HEK293 (cell line): Measurements from ENCODE around the gene TEX28.

Source experiments
- CTCF ChIP-seq: fragments of 450-650 bp; formaldehyde crosslinking; IDR thresholded peaks from 2 replicates; pipeline ENCODE4 v1.5.1; 2016; ENCODE audit warnings: missing biosample characterization, missing genetic modification characterization
- GLI4 ChIP-seq: fragments of 450-650 bp; formaldehyde crosslinking; IDR thresholded peaks from 2 replicates; pipeline ENCODE4 v1.5.1; 2016; ENCODE audit warnings: missing biosample characterization, missing genetic modification characterization
- HOXD13 ChIP-seq: sonication (generic); formaldehyde crosslinking; IDR thresholded peaks from 2 replicates; pipeline ENCODE4 v1.8.0; 2022; ENCODE audit warnings: missing genetic modification reagents, borderline replicate concordance
- REST ChIP-seq: fragments of 450-650 bp; formaldehyde crosslinking; IDR thresholded peaks from 2 replicates; pipeline ENCODE4 v1.5.1; 2016; ENCODE audit warnings: missing biosample characterization, missing genetic modification characterization
- SETDB1 ChIP-seq: IDR thresholded peaks from one replicate; pipeline ENCODE4 v1.6.1; 2017; ENCODE audit warnings: mild to moderate bottlenecking, low read length, moderate library complexity, mixed read lengths; ENCODE audit not compliant: insufficient read length
- YY1 ChIP-seq: fragments of 450-650 bp; formaldehyde crosslinking; IDR thresholded peaks from 2 replicates; pipeline ENCODE4 v1.5.1; 2018; ENCODE audit warnings: missing biosample characterization, missing genetic modification characterization
- ZBTB1 ChIP-seq: fragments of 450-650 bp; formaldehyde crosslinking; IDR thresholded peaks from 2 replicates; pipeline ENCODE4 v1.5.1; 2016; ENCODE audit warnings: missing biosample characterization, missing genetic modification characterization
- ZEB2 ChIP-seq: fragments of 450-650 bp; formaldehyde crosslinking; IDR thresholded peaks from 2 replicates; pipeline ENCODE4 v1.5.1; 2016; ENCODE audit warnings: missing biosample characterization, missing genetic modification characterization
- ZNF121 ChIP-seq: fragments of 450-650 bp; formaldehyde crosslinking; IDR thresholded peaks from 2 replicates; pipeline ENCODE4 v1.5.1; 2016; ENCODE audit warnings: missing biosample characterization, missing genetic modification characterization
- ZNF404 ChIP-seq: fragments of 450-650 bp; formaldehyde crosslinking; IDR thresholded peaks from 2 replicates; pipeline ENCODE4 v1.5.1; 2017; ENCODE audit warnings: missing biosample characterization, missing genetic modification characterization
- ZNF639 ChIP-seq: fragments of 450-650 bp; formaldehyde crosslinking; IDR thresholded peaks from 2 replicates; pipeline ENCODE4 v1.5.1; 2016; ENCODE audit warnings: missing biosample characterization, missing genetic modification characterization
- ZSCAN5A ChIP-seq: fragments of 450-650 bp; formaldehyde crosslinking; IDR thresholded peaks from 2 replicates; pipeline ENCODE4 v1.5.1; 2016; ENCODE audit warnings: missing biosample characterization, missing genetic modification characterization

DNA sequence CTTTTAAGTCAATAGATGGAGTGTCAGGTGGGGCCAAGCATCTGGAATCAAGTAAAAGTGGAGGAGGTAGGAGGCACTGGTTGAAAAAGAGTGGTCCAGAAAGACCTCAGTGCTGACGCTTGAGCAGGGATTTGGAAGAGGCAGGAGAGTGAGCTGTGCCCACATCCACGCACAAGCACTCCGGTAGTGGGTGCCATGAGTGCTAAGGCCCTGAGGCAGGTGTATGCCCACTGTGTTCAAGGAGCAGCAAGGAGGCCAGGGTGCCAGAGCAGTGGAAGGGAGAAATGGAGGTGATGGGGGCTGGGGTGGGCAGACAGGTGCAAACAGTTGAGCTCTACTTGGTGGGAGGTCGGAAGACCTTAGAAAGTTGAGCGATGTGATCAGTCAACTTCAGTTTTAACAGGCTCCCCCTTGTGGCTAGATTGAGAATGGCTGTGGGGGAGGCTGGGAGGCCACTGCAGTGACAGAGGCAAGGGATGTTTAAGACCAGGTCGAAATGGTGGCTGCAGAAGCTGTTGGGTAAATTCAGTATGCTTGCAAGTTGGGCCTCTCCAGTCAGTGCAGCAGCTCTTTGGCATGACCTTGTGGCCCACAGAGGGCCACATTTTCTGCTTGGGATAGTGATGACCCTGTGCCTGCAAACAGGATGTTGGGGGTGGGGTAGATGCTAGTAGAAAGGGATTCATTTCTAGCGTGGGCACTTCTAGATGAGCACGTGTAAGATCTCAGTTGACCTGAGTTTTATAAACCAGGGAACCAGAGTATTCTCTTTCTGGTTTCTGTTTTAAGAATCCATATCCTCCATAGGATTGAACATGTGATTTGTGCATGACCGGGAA lies 13.4 kb upstream of the TEX28 start:
- TF ChIP-seq ZNF404 (tag by site-specific recombination) (no peak), ZNF121 (tag by site-specific recombination) (no peak), ZNF639 (tag by site-specific recombination) (no peak), GLI4 (no peak), CTCF (tag by site-specific recombination) (peak; percentile 52; the same call in 1 of the 2 replicates), YY1 (no peak), SETDB1 (no peak), REST (tag by site-specific recombination) (no peak), ZEB2 (tag by site-specific recombination) (no peak), ZSCAN5A (tag by site-specific recombination) (no peak), HOXD13 (no peak), ZBTB1 (tag by site-specific recombination) (no peak)
